ENCODE data around the gene KIFC3. TPM values are rescaled to one million over a fixed set of nuclear protein-coding genes. Genes with fewer than 3 reads are reported as not detected.

KIFC3 gene
- total and polyA plus RNA-seq, 2 donors from 2014 or later: 74.9 to 109 TPM

- intact Hi-C loops (cut with DNase I): loop anchor here (10.0 kb wide), 1 partner anchor 231 kb away; no protein-coding TSS in a partner anchor
- H3K36me3 ChIP-seq (ENCODE audit: control insufficient read depth in 2 of 3, insufficient read depth in 3 of 3, low read length in 3 of 3): peaks cover 0 to 70% (median 31%) of the 10 kb centered on the region in 3 donors
- H3K4me1 ChIP-seq (ENCODE audit: control insufficient read depth in 2 of 3, insufficient read depth in 2 of 3, low read depth in 1 of 3, low read length in 3 of 3): no peaks in the 10 kb centered on the region
- DNase-seq: peak in 1 of 5 donors; percentile 39
- no peak for TF ChIP-seq CTCF (IDR thresholded peaks at IDR 0.05; ENCODE audit: borderline replicate concordance, extremely low read depth, insufficient read depth)
- no peak overlapping the region for H3K27ac ChIP-seq (ENCODE audit: low read depth in 2 of 2, low read length in 2 of 2)
- no peak for FAIRE-seq
- H3K4me3 ChIP-seq (ENCODE audit: low read length in 3 of 3): no peak overlapping the region
- peak overlapping the region in 1 of 3 donors; percentile 10 for H3K9ac ChIP-seq (ENCODE audit: low read length in 3 of 3)
- no peaks in the 10 kb centered on the region for H3K9me3 ChIP-seq (ENCODE audit: control insufficient read depth in 2 of 3, insufficient read depth in 1 of 3, low read length in 3 of 3)
- H3K27me3 ChIP-seq (ENCODE audit: control insufficient read depth, insufficient read depth, low read length): no peaks in the 10 kb centered on the region
These were observed 38.8 kb downstream of the KIFC3 start for GRCh38 chr16:57763285-57764005.

GRCh38 chr16:57762365-57763040 is 39.8 kb downstream of the KIFC3 start:
- intact Hi-C loops (cut with DNase I): loop anchor here (10.0 kb wide), 1 partner anchor 232 kb away; no protein-coding TSS in a partner anchor
- H3K36me3 ChIP-seq (ENCODE audit: control insufficient read depth in 2 of 3, insufficient read depth in 3 of 3, low read length in 3 of 3): peaks cover 0 to 63% (median 30%) of the 10 kb centered on the region in 3 donors
- H3K27ac ChIP-seq (ENCODE audit: low read depth in 2 of 2, low read length in 2 of 2): no peak overlapping the region
- no peak overlapping the region for H3K9ac ChIP-seq (ENCODE audit: low read length in 3 of 3)
- H3K4me1 ChIP-seq (ENCODE audit: control insufficient read depth in 2 of 3, insufficient read depth in 2 of 3, low read depth in 1 of 3, low read length in 3 of 3): peaks cover 0 to under 1% (median 0%) of the 10 kb centered on the region in 3 donors
- H3K4me3 ChIP-seq (ENCODE audit: low read length in 3 of 3): no peak overlapping the region
- no peaks in the 10 kb centered on the region for H3K27me3 ChIP-seq (ENCODE audit: control insufficient read depth, insufficient read depth, low read length)
- no peak for TF ChIP-seq CTCF (IDR thresholded peaks at IDR 0.05; ENCODE audit: borderline replicate concordance, extremely low read depth, insufficient read depth)
- H3K9me3 ChIP-seq (ENCODE audit: control insufficient read depth in 2 of 3, insufficient read depth in 1 of 3, low read length in 3 of 3): no peaks in the 10 kb centered on the region
- DNase-seq (peak in 1 of 5 donors; percentile 69), FAIRE-seq (no peak)

GRCh38 chr16:57761957-57762356 is 40.3 kb downstream of the KIFC3 start:
- TF ChIP-seq CTCF (IDR thresholded peaks at IDR 0.05; ENCODE audit: borderline replicate concordance, extremely low read depth, insufficient read depth): no peak
- Histone ChIP-seq H3K9ac (ENCODE audit: low read length in 3 of 3) (no peak overlapping the region), H3K9me3 (ENCODE audit: control insufficient read depth in 2 of 3, insufficient read depth in 1 of 3, low read length in 3 of 3) (no peaks in the 10 kb centered on the region), H3K4me3 (ENCODE audit: low read length in 3 of 3) (no peak overlapping the region), H3K4me1 (ENCODE audit: control insufficient read depth in 2 of 3, insufficient read depth in 2 of 3, low read depth in 1 of 3, low read length in 3 of 3) (peaks cover 0 to 3% (median 0%) of the 10 kb centered on the region in 3 donors), H3K27me3 (ENCODE audit: control insufficient read depth, insufficient read depth, low read length) (no peaks in the 10 kb centered on the region), H3K27ac (ENCODE audit: low read depth in 2 of 2, low read length in 2 of 2) (no peak overlapping the region), H3K36me3 (ENCODE audit: control insufficient read depth in 2 of 3, insufficient read depth in 3 of 3, low read length in 3 of 3) (peaks cover 0 to 57% (median 25%) of the 10 kb centered on the region in 3 donors)
- DNase-seq: peak in 1 of 5 donors; percentile 59
- FAIRE-seq: no peak
- intact Hi-C loops (cut with DNase I): loop anchor here (10.0 kb wide), 1 partner anchor 233 kb away; no protein-coding TSS in a partner anchor

Measured in kidney (tissue), 14 donors.